ENCODE measurements around the gene RNGTT.
"Not testable (repeated sequence)": the region's sequence is repeated elsewhere in the genome, so short reads cannot be mapped to it uniquely, and the experiment has no call there.

RNGTT gene

DNA sequence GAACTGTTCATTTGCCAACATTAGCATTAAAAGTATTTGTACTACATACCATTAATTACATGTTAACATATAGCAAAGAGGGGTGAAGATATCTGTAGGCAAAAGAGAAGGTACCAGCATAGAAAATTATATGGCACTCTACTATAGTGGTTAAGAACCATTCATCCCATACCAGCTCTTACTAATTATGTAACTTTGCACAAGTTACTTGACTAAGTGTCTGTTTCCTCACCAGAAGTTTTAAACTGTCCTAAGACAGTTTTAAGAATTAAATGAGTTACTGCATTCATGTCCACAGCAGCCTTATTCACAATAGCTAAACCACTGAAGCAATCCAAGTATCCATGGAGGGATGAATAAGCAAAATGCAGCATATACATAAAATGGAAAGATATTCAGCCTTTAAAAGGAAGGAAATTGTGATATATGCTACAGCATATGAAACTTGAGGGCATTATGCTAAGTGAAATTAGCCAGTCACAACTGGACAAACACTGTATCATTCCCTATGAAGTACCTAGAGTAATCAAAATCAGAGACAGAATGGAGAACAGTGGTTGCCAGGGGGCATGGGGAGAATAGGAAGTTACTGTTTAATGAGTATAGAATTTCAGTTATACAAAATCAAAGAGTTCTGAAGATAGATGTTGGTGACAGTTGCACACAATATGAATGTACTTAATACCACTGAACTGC, 98.9 kb downstream of the RNGTT start:
- DNase-seq (ENCODE audit: low read depth): no peak

- no peak for DNase-seq (ENCODE audit: low read depth)
Measured at GRCh38 chr6:88860310-88860709, 103.1 kb downstream of the RNGTT start.

- no peak for DNase-seq (ENCODE audit: low read depth)
Measured at GRCh38 chr6:88858455-88858854, 105.0 kb downstream of the RNGTT start.

DNA sequence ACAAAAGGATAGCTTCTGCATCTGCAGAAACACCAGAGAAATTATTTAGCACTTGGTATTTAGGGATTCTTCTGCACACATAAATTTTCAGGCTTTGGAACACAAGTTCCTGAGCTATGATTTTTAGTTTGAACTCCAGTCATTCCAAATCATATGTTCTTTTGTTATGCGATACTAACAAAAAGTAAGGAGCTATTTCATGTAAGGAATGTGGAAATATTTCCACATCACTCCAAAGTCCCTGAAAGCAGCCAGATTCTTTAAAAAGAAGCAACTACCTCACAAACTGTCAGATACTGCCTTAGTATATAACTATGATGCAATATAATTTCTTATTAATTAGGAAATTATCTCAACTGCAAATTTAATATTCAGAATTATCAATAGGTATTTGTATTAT, 106.9 kb downstream of the RNGTT start:
- DNase-seq (ENCODE audit: low read depth): no peak

DNA sequence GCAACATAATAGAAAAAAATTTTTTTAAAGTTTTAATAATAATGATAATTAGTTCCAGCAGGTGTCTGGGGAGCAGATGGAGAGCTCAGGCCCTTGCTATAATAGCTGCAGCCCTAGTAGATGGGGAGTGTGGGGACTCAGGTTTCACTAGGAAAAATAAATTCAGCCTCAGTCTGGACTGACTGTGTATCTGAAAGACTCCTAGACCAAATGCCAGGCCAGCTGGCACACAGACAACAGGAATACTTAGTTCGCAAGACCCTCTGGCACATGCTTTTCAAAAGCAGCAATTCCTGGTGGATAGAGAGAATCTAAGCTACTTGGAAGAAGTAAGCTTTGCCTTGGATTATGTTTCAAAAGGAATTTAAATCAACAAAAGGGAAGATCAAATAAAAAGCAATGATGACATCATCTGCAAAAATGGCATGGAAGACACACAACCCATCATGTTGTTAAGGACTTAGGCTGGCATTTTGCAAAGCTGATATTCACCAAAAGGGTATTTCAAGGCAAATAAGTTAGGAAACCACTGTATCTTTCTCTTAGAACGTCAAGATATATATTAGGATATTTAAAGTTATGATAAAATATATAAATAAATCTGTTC, 107.8 kb downstream of the RNGTT start:
- no peak for DNase-seq (ENCODE audit: low read depth)

GRCh38 chr6:88852775-88853174, 110.6 kb downstream of the RNGTT start:
- no peak for DNase-seq (ENCODE audit: low read depth)

DNA sequence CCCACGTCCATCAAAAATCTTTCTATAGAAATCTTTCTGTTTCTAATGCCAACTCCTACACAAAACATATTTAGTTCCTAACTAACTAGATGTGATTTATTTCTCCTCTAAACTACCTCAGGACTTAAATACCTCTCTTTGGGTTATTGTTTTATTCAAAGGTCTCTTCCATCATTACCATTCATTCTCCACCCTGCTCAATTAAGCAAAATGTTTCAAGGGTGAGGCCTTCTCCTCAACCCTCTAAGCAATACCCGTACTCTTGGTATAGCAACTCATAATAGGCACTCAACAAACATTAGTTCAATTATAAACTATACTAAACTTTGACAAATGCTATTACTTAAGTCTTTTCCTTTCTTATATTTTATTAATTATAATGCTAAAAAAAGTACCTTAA, 111.4 kb downstream of the RNGTT start:
- no peak for DNase-seq (ENCODE audit: low read depth)

DNA sequence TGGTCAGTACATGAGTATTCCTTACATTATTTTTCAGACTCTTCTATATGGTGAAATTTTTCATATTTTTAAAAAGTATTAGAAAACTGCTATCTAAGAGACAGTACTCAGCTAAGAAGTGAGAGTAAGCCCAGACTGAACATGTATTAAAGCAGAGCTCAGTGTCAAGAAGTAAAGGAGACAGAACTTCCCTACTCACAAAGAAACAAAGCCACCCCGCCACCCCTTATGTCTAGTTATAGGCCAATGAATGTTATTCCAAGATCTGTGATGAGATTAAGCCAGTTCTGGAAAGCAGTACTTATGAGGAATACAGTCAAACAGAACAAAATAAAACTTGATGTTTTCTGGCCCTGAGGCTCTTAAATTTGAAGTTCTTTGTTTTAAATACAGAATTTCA, 114.5 kb downstream of the RNGTT start:
- no peak for DNase-seq (ENCODE audit: low read depth)

GRCh38 chr6:88843040-88843439, 120.4 kb downstream of the RNGTT start:
- DNase-seq (ENCODE audit: low read depth): no peak

DNA sequence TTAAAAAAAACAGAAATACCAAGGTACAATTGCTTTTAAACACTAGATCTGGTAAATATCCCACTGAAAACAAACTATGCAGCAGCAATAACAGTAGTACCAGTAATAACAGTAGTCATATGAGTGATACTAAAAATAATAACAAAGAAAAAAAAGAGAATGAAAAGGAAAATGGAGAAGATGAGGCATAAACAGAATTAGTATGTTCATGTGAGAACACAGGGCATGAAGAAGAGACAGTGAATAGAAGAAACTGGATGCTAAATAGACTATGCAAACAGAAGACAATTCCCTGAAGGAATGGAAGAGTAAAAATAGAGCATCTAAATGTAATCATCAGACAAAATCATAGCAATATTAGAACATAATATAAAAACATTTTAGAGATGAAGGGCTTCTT, 121.1 kb downstream of the RNGTT start:
- DNase-seq (ENCODE audit: low read depth): no peak

GRCh38 chr6:88840796-88841539, 122.5 kb downstream of the RNGTT start:
- DNase-seq (ENCODE audit: low read depth): no peak

- DNase-seq (ENCODE audit: low read depth): no peak
Measured at GRCh38 chr6:88840289-88840688, 123.1 kb downstream of the RNGTT start.

GRCh38 chr6:88839280-88839679, 124.1 kb downstream of the RNGTT start:
- DNase-seq (ENCODE audit: low read depth): no peak

GRCh38 chr6:88835210-88835609, 128.2 kb downstream of the RNGTT start:
- DNase-seq (ENCODE audit: low read depth): no peak

- not testable (repeated sequence) for DNase-seq (ENCODE audit: low read depth)
Measured at GRCh38 chr6:88833071-88833470, 130.3 kb downstream of the RNGTT start.

DNA sequence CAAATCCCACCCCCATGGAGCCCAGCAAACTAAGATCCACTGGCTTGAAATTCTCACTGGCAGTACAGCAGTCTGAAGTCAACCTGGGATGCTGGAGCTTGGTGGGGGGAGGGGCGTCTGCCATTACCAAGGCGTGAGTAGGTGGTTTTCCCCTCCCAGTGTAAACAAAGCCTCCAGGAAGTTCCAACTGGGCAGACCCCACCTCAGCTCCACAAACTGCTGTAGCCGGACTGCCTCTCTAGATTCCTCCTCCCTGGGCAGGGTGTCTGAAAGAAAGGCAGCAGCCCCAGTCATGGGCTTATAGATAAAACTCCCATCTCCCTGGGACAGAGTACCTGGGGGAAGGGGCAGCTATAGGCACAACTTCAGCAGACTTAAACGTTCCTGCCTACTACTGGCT, 135.8 kb downstream of the RNGTT start:
- DNase-seq (ENCODE audit: low read depth): not testable (repeated sequence)

DNA sequence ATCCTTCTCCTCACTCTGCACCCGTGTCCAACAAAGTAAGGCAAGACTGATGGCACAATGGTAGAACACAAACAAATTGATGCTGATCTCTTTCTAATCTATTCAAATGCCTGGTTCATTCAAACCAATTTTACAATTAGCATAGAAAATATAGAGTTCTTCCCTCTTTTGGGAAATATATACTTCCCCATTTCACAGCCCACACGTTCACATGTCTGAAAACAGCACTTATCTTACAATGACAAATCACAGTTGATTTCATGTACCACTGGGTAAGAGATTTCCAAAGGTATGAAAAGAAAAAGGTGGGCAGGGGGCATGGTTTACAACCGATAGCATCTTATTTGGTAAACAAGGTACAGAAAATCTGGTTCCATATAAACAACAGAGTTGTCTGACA, 137.6 kb downstream of the RNGTT start:
- no peak for DNase-seq (ENCODE audit: low read depth)

DNA sequence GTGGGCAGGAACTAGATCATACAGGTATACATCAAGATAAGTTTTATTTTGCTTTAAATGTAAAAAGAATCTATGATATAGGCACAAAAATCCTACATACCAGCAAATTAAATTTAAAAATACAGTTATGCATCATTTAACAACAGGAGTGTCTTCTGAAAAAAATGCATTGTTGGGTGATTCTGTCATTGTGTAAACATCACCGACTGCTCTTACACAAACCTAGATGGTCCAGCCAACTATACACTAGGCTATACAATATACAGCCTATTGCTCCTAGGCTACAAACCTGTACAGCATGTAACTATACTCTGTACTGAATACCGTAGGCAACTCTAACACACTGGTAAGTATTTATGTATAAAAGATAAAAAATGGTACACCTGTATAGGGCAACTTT, 139.4 kb downstream of the RNGTT start:
- DNase-seq (ENCODE audit: low read depth): no peak

- no peak for DNase-seq (ENCODE audit: low read depth)
Measured at GRCh38 chr6:88815491-88815890, 147.9 kb downstream of the RNGTT start.

DNA sequence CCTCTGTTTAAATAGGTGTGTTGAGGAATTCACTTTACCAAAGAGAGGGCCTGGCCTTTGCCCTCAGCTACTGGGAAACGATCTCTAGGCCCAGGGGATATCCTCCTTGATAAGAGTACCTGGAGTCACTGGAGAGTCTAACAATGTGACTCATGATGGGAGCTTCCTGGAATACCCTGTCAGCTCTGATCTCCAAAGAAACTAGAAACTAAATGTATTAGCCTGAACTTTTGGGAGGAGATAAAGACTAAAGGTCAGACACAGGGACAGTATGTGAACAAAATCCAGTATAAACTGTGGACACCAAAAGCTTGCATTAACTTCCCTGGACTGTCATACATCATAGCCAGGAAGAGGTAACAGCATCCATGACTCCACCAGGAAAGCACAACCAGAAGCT, 148.5 kb downstream of the RNGTT start:
- no peak for DNase-seq (ENCODE audit: low read depth)

- DNase-seq (ENCODE audit: low read depth): no peak
Measured at GRCh38 chr6:88813045-88813444, 150.4 kb downstream of the RNGTT start.

DNA sequence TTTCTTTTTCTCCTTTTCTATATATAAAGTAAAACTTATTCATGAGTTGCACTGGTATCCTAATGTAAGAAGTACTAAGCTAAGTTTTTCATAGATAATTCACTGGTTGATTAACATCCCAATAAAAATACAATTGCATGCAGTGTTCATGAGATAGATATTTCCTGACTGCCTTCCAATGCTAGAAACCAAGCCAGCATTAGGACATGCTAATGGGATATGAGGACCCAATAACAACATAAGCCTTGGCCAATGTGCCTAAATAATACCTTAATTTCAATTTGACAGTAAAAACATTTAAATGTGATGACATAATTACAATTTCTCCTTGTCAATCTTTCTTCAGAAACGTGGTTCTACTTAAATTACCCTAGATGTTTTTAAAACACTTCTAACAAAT, 152.7 kb downstream of the RNGTT start:
- DNase-seq (ENCODE audit: low read depth): no peak

GRCh38 chr6:88810089-88810488, 153.3 kb downstream of the RNGTT start:
- DNase-seq (ENCODE audit: low read depth): no peak

All from stimulated activated CD8-positive, alpha-beta memory T cell treated with anti-CD3 and anti-CD28 coated beads, Interleukin-7, amount 100 ng/mL, for 24 hours (primary cell).